ENCODE data around the gene BCDIN3D. TPM values are rescaled to one million over a fixed set of nuclear protein-coding genes. Genes with fewer than 3 reads are reported as not detected.
"Not testable (repeated sequence)": the region's sequence is repeated elsewhere in the genome, so short reads cannot be mapped to it uniquely, and the experiment has no call there.

Gene BCDIN3D
- total RNA-seq, 2 donors from 2014 or later: 1.8 to 2.0 TPM

DNA sequence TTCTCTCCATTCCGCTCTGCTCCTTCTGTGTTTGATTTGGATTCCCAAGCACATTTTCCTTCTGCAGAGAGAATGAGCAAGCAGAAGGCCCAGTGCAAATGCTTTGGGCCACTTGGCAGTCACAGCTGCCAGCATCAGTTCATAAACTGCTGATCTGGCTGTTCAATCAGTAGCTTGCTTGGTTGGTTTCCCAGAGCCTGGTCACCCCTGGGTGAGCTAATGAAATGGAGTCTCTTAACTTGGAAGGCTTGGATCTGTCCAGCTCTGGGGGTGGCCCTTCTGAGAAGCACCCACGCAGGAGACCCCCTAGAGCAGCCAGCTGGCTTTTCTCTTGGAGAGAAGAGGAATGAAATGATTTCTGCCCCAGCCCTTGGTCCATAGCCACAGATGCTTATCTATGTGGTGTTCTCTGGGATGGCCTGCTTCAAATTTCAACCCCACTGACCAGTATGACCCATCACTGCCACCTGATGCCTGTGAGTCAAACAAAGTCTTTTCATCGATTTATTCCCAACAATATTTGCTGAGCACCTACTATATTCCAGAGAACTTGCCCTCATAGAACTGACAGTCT is 30.5 kb upstream of the BCDIN3D start:
- TF ChIP-seq, protein P1, sequence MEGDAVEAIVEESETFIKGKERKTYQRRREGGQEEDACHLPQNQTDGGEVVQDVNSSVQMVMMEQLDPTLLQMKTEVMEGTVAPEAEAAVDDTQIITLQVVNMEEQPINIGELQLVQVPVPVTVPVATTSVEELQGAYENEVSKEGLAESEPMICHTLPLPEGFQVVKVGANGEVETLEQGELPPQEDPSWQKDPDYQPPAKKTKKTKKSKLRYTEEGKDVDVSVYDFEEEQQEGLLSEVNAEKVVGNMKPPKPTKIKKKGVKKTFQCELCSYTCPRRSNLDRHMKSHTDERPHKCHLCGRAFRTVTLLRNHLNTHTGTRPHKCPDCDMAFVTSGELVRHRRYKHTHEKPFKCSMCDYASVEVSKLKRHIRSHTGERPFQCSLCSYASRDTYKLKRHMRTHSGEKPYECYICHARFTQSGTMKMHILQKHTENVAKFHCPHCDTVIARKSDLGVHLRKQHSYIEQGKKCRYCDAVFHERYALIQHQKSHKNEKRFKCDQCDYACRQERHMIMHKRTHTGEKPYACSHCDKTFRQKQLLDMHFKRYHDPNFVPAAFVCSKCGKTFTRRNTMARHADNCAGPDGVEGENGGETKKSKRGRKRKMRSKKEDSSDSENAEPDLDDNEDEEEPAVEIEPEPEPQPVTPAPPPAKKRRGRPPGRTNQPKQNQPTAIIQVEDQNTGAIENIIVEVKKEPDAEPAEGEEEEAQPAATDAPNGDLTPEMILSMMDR (IDR thresholded peaks at IDR 0.05): no peak
- Histone ChIP-seq H3K27ac (no peak overlapping the region), H3K4me3 (no peak overlapping the region), H3K27me3 (no peaks in the 10 kb centered on the region), H3K36me3 (no peaks in the 10 kb centered on the region), H3K9me3 (no peaks in the 10 kb centered on the region), H3K4me1 (peaks cover 7 to 39% of the 10 kb centered on the region in 2 donors)
- DNase-seq (ENCODE audit: low spot score): peak; percentile 58

DNA sequence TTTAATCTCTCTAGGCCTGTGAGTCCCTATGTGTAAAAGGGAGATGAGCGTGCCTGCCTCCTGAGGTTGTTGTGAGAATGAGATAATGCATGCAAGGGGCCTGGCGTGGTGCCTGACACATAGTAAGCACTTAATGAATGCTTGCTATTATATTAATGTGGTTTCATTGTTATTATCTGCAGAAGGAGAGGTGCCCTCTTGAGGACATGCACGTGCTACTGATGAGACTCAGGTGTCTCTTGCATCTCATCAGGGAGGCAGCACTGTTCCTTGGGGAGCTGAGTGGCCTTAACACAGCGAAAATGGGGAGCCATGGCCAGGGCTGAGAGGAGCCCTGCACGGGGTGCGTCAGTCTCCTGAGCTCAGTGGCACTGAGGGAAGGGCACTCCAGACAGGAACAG is 29.9 kb upstream of the BCDIN3D start:
- H3K27ac ChIP-seq: no peak overlapping the region
- H3K36me3 ChIP-seq: no peaks in the 10 kb centered on the region
- TF ChIP-seq, protein P1 (IDR thresholded peaks at IDR 0.05): no peak
- no peaks in the 10 kb centered on the region for H3K9me3 ChIP-seq
- peaks cover 7 to 46% of the 10 kb centered on the region in 2 donors for H3K4me1 ChIP-seq
- H3K4me3 ChIP-seq: no peak overlapping the region
- no peaks in the 10 kb centered on the region for H3K27me3 ChIP-seq
- peak; percentile 56 for DNase-seq (ENCODE audit: low spot score)

DNA sequence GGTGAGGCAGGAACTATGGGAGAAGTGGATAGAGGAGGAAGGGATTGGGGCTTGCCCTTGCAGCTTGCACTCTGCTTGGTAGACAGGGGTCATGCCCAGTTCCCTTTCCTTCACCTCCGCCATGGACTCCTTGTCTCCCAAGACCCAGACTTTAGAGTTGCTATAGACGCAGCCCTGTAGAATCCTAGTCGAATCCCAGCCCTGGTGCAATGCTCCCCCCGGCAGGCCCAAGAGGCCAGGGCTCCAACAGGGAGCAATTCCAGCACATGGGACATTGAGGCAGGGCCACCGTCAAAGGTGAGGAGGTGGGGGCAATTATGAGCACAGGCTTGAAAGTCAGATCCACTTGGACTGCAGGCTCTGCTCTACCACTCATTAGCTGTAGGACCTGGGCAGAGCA is 29.5 kb upstream of the BCDIN3D start:
- H3K4me1 ChIP-seq: peaks cover 7 to 50% of the 10 kb centered on the region in 2 donors
- H3K36me3 ChIP-seq: no peaks in the 10 kb centered on the region
- TF ChIP-seq, protein P1 (IDR thresholded peaks at IDR 0.05): no peak
- no peak overlapping the region for H3K27ac ChIP-seq
- no peak for DNase-seq (ENCODE audit: low spot score)
- H3K4me3 ChIP-seq: no peak overlapping the region
- H3K9me3 ChIP-seq: no peaks in the 10 kb centered on the region
- no peaks in the 10 kb centered on the region for H3K27me3 ChIP-seq

DNA sequence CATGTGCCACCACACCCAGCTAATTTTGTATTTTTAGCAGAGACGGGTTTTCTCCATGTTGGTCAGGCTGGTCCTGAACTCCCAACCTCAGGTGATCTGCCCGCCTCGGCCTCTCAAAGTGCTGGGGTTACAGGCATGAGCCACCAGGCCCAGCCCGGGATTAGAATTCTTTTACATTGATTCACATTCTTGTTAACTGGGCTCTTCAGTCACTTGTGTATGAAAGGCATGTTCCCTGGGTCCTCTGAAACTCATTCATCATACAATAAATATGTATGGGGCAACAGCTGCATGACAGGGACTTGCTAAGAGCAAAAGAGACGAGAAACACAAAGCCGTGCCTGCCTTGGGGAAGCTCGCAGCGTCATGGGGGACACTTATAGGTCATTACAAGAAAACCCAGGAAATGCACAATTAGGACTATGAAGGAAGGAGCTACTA is 28.9 kb upstream of the BCDIN3D start:
- not testable (repeated sequence) for H3K4me3 ChIP-seq, H3K9me3 ChIP-seq, H3K36me3 ChIP-seq, H3K27me3 ChIP-seq, H3K27ac ChIP-seq
- peak; percentile 54 for DNase-seq (ENCODE audit: low spot score)
- peaks cover 7 to 53% of the 10 kb centered on the region in 2 donors for H3K4me1 ChIP-seq

DNA sequence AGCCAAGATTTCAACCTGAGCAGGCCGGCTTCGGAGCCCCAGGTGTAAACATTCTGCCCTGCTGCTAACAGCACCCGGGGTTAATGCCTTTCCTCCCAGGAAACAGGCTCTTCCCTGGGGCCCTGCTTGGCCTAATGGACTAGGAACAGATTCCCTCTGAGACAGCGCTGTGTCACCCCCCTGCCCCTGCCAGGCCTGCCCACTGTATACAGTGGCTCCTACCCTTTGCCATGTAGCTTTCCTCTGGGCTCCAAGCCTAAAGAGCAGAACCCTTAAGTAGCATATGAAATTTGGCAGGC is 28.3 kb upstream of the BCDIN3D start:
- Histone ChIP-seq H3K4me1 (peaks cover 7 to 53% of the 10 kb centered on the region in 2 donors), H3K36me3 (no peaks in the 10 kb centered on the region), H3K27me3 (no peaks in the 10 kb centered on the region), H3K27ac (no peak overlapping the region), H3K4me3 (no peak overlapping the region), H3K9me3 (no peaks in the 10 kb centered on the region)
- DNase-seq (ENCODE audit: low spot score): peak; percentile 56
- TF ChIP-seq, protein P1 (IDR thresholded peaks at IDR 0.05): no peak

DNA sequence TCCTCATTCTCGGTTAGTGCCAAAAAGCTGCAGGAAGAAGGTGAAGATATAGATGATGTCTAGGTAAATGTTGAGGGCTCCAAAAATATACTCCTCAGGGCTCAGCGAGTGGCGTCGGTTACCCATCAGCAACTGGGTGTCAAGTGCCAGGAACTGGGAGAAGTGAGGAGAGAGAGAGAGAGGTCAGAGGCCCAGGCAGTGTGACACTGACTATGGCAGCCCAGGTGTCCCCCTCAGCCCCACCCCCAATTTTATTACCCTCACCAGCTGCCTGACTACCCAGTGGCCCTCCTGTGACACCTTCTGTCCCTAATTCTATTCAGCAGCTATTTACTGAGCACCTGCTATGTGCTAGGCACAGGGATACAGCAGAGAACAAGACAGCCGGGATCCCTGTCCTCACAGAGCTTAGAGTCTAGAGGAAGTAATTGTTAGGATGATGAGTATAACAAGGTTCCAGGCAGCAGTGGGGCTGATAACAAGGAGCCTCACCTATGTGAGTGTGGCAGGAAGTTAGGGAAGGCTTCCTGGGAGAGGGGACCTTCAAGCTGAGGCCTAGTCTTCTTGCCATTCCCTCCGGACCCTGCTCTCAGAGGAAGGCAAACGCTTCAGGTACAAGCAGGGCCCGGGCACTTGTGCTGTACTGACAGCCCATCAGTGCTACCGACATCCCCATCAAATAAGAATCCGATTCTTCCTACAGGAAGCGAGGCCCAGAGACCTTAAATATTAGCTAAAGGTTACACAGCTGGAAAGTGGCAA is 27.8 kb upstream of the BCDIN3D start:
- no peaks in the 10 kb centered on the region for H3K27me3 ChIP-seq
- peaks cover 7 to 53% of the 10 kb centered on the region in 2 donors for H3K4me1 ChIP-seq
- no peak overlapping the region for H3K4me3 ChIP-seq
- H3K9me3 ChIP-seq: no peaks in the 10 kb centered on the region
- no peaks in the 10 kb centered on the region for H3K36me3 ChIP-seq
- peak overlapping the region in 1 of 2 donors; percentile 77 for H3K27ac ChIP-seq
- DNase-seq (ENCODE audit: low spot score): peak; percentile 51
- TF ChIP-seq, protein P1 (IDR thresholded peaks at IDR 0.05): no peak

Measured in right atrium auricular region (tissue), 2 donors.